ENCODE measurements around the gene RABEP1.
"Not testable (repeated sequence)": the region's sequence is repeated elsewhere in the genome, so short reads cannot be mapped to it uniquely, and the experiment has no call there.

Gene RABEP1

GRCh38 chr17:5281814-5282641 lies at the start of gene RABEP1:
RABEP1 (plus strand) TSS chr17:5282284; CDS start chr17:5282487, 203 bp downstream.
- DNase-seq: peak; percentile 53

GRCh38 chr17:5233492-5233891 lies 48.6 kb upstream of the RABEP1 start:
- DNase-seq: not testable (repeated sequence)

GRCh38 chr17:5234645-5235576 lies 47.2 kb upstream of the RABEP1 start, which contains the start of gene SCIMP:
SCIMP (minus strand) TSS chr17:5234860; CDS start chr17:5234755, 105 bp downstream.
- no peak for DNase-seq

DNA sequence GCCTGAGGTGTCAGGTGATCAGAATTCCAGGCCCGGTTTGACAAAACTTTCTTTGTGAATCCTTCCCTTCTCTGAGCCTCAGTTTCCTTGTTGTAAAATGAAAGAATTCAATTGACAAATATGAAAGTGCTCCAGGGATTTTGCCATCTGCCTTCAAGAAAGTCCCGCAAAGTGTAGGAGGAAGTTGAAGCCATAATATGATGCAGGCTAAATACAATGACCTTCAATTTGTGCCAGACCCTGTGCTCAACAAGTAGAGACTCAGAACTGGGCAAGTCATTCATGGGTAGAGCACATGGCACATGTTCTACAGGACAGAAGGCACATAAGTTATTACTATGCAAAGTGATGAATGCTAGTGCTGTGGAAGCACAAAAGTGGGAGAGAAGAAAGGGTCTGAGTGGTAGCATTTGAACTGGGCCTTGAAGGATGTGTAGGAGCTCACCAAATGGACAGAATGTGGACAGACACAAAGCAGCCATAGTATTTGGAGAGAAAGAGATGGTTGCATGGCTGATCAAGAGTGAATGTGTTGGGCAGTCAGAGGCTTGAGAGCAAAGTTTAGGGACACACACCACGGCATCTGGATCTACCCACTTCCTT lies 45.0 kb upstream of the RABEP1 start:
- no peak for DNase-seq

DNA sequence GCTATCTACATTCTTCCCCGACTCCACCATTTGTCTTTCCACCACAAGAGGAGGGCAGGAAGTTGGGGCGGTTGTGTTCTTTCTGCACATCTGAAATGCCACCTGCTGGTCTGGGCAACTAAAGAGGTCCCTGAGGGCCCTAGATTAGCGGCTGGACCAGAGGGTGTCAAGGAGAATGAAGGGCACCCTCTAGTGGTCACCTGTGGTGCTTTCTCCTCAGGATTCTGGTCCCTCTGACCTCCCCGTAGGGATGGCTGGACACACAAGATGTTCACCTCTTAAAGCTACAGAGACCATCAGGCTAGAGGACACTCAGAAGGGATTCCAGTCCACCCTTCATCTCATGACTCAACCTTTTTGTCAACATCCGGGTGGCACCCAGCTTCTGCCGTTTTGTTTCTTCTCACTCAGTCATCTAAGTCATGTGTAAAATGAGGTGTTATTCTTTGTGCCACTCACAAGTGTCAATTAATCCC lies 44.5 kb upstream of the RABEP1 start:
- peak; percentile 31 for DNase-seq

GRCh38 chr17:5238333-5238732 lies 43.8 kb upstream of the RABEP1 start:
- no peak for DNase-seq

GRCh38 chr17:5239769-5240168 lies 42.3 kb upstream of the RABEP1 start:
- not testable (repeated sequence) for DNase-seq

GRCh38 chr17:5241861-5242671 lies 40.0 kb upstream of the RABEP1 start:
- DNase-seq: no peak

GRCh38 chr17:5247621-5248020 lies 34.5 kb upstream of the RABEP1 start:
- DNase-seq: no peak

DNA sequence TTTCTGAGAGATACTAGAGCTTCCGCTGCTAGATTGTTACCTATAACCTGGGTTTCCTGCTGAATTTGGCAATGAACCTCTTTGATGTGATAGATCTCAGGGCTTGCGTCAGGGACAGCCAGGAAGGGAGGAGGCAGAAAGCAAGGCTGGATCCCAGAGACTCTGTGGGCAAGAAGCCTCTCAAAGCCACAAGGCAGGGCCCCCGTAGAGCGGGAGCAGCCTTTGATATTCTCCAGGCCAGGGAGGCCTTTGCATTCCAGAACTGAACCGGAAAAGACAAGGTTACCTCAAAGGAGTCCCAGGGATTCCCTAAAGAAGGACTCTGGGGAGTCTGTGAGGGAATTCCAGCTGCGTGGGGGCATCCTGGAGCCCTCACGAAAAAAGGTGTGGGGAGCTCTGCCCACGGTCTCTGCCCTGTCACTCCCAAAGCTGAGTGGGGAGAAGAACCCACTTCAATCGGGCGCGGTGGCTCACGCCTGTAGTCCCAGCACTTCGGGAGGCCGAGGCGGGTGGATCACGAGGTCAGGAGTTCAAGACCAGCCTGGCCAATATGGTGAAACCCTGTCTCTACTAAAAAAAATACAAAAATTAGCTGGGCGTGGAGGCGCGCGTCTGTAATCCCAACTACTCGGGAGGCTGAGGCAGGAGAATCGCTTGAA lies 33.1 kb upstream of the RABEP1 start:
- no peak for DNase-seq

DNA sequence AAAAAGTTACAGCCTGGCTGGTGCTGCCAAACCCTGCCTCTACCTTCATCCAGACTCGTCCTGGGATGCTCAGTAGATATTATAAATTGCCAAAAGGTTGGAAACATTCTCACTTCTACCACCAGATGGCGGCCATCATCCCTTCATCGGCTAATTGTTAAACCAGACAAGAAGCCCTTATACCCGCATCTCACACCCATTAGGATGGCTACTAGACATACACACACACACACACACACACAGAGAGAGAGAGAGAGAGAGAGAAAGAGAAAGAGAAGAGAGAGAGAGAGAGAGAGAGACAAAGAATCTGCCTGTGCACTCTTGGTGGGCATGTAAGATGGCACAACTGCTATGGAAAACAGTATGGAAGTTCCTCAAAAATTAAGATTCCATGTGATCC lies 32.5 kb upstream of the RABEP1 start:
- peak; percentile 2 for DNase-seq

DNA sequence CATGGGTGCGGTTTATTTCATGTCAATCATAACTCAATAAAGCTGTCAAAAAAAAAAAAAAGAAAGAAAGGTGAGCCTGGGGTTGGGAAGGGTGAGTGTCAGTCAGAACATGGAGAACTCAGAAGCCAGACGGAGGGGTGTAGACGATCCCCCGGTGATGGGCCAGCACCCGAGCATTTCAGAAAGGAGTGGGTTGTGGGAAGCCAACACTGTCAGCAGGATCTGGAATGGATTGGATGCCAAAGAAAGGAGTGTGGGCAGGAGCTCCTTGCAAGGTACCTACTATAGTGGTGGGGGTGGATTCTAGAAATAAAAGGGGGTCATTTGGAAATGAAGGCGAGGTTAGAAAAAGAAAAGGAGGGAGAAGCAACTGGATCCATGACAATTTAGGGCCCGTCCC lies 27.7 kb upstream of the RABEP1 start:
- DNase-seq: no peak

GRCh38 chr17:5254903-5255521 lies 27.1 kb upstream of the RABEP1 start:
- no peak for DNase-seq

DNA sequence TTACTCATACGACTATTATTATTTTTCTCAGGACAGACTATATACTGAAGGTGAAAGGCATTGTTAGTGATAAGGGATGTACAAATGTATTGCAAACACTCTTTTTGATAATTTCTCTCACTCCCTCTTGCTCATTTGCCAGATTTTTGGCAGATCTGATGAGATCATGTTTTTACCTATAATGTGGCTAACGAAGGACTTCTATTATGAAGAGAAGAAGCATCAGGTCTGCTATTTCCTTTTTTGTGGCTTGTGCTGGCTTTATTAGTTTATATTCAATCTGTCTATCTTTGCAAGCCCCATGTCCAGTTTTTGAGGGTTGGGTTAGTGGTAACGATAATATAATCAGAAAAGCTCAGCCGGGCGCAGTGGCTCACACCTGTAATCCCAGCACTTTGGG lies 25.0 kb upstream of the RABEP1 start:
- DNase-seq: no peak

- no peak for DNase-seq
Observed at GRCh38 chr17:5260542-5260941, 21.5 kb upstream of the RABEP1 start.

- no peak for DNase-seq
Observed at GRCh38 chr17:5262416-5262991, 19.6 kb upstream of the RABEP1 start.

DNA sequence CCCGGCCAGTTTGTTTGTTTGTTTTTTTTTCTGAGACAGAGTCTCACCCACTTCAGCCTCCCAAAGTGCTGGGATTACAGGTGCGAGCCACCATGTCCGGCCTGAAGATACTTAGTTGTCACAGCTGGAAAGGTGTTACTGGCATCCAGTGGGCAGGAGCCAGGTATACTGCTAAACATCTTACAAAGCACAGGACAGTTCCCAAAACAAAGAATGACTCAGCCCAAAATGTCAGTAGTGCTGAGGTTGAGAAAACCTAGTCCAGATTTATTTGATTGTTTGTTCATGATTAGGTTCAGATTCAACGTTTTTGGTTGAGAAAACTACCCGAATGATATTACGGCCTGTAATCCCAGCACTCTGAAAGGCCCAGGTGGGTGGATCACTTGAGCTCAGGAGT lies 18.6 kb upstream of the RABEP1 start:
- no peak for DNase-seq

DNA sequence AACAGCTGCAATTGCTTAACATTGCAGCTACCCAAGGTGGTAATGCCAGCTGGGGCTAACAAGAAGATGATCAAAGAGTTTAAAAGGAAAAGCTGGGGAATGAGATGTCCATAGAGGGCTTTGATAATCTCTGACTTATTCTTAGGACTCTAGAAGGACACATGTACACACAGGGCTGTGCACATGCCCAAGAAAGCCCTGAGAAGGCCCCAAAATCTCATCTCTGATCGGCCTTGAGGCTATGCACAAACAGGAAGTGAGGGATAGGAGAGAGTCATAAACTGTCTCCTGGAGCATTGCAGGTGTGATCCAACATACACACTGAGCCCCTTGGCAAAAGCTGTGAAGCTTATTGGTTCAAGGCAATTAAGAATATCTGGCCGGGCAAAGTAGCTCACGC lies 17.2 kb upstream of the RABEP1 start:
- DNase-seq: no peak

DNA sequence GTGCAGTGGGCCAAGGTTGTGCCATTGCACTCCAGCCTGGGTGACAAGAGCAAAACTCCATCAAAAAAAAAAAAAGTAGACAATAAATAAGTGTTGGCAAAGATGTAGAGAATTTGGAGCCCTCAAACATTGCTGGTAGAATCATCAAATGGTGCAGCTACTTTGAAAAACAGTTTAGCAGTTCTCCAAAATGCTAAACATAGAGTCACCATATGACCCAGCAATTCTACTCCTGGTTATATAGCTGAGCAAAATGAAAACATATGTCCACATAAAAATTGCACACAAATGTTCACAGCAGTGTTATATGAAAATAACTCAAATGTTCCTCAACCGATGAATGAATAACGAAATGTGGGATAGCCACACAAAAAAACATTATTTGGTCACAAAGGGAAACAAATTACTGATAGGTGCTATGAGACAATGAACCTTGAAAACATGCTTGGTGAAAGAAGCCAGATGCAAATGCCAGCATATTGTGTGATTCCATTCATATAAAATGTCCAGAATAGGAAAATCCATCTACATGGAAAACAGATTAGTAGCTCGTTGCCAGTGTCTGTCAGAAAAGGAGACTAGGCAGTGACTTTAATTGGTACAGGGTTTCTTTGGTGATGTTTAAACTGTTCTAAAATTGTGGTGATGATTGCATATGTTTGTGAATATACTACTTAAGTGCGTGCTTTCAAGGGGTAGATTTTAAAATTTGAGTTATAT lies 12.7 kb upstream of the RABEP1 start:
- no peak for DNase-seq

DNA sequence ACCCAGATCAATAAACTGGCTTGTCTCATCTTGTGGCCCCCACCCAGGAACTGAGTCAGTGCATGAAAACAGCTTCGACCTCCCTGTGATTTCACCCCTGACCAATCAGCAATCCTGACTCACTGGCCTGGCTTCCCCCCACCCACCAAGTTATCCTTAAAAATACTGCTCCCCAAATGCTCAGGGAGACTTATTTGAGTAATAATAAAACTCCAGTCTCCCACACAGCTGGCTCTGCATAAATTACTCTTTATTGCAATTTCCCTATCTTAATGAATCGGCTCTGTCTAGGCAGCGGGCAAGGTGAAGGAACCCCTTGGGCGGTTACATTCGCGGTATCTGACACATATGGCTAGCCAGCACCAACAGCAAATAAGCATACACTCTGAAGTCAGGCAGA lies 9.8 kb upstream of the RABEP1 start:
- DNase-seq: no peak

Data from COR-L47 (cell line).